IMR-90 (cell line): ENCODE data around the gene CCR5. TPM values are rescaled to one million over a fixed set of nuclear protein-coding genes. Genes with fewer than 3 reads are reported as not detected.

Experiments
- ATAC-seq: fragments of 200-7000 bp; cut with Tn5 transposase; 2 replicates; pipeline ENCODE4 v1.9.1; 2020; ENCODE audit warnings: low read depth, mild to moderate bottlenecking, moderate library complexity
- BruUV-seq: library from RNA; stranded (reverse); fragments of 400-500 nt; replicated peaks from 2 replicates; lab custom pipeline; 2021; lab: Mats Ljungman, UMichigan
- CTCF ChIA-PET: fragments of 300-600 bp; formaldehyde crosslinking; extraction: SDS; loops from one replicate; lab custom pipeline; 2021; ENCODE audit warnings: antibody characterized with exemption; lab: Yijun Ruan, JAX
- POLR2A ChIA-PET: fragments of 300-600 bp; sonication (Branson Sonifier 250); formaldehyde crosslinking; loops from one replicate; lab custom pipeline; 2022; ENCODE audit warnings: antibody characterized with exemption; ENCODE audit not compliant: unreplicated experiment; lab: Charles Lee
- DNase-seq: peaks from one replicate; pipeline ENCODE4 v3.0.0; 2013
- H2AFZ ChIP-seq: replicated peaks from 2 replicates; pipeline ENCODE3; 2013; ENCODE audit warnings: low read length, mild to moderate bottlenecking; ENCODE audit not compliant: poor library complexity
- H2AK5ac ChIP-seq: 2 replicates; pipeline ENCODE4 v1.6.1; 2013; ENCODE audit warnings: low read depth, low read length, inconsistent platforms
- H2AK9ac ChIP-seq: replicated peaks from 2 replicates; pipeline ENCODE3; 2013; ENCODE audit warnings: mild to moderate bottlenecking, low read depth, low read length, moderate library complexity; ENCODE audit not compliant: poor library complexity
- H2BK120ac ChIP-seq: 2 replicates; pipeline ENCODE4 v1.6.1; 2013; ENCODE audit warnings: low read depth, low read length, inconsistent platforms
- H2BK15ac ChIP-seq: 3 replicates; pipeline ENCODE4 v1.6.1; 2013; ENCODE audit warnings: low read depth, low read length, inconsistent platforms
- H2BK20ac ChIP-seq: 2 replicates; pipeline ENCODE4 v1.6.1; 2013; ENCODE audit warnings: low read depth, mild to moderate bottlenecking, inconsistent platforms, low read length, moderate library complexity
- H2BK5ac ChIP-seq: 2 replicates; pipeline ENCODE4 v1.6.1; 2013; ENCODE audit warnings: mild to moderate bottlenecking, low read depth, low read length, inconsistent platforms; ENCODE audit not compliant: poor library complexity, severe bottlenecking
- H3K14ac ChIP-seq: replicated peaks from 2 replicates; pipeline ENCODE4 v1.6.1; 2013; ENCODE audit warnings: low read depth, low read length, inconsistent platforms
- H3K18ac ChIP-seq: 2 replicates; pipeline ENCODE4 v1.6.1; 2013; ENCODE audit warnings: low read depth, low read length, control low read depth
- H3K23ac ChIP-seq: 2 replicates; pipeline ENCODE4 v1.6.1; 2013; ENCODE audit warnings: low read depth, low read length, inconsistent platforms
- H3K27ac ChIP-seq: 2 replicates; pipeline ENCODE4 v1.5.1; 2013; ENCODE audit warnings: mild to moderate bottlenecking, control low read depth, low read length; ENCODE audit not compliant: insufficient read depth
- H3K27me3 ChIP-seq: 2 replicates; pipeline ENCODE4 v1.6.1; 2013; ENCODE audit warnings: low read length; ENCODE audit not compliant: control insufficient read depth, insufficient read depth
- H3K36me3 ChIP-seq: 2 replicates; pipeline ENCODE4 v1.6.1; 2013; ENCODE audit warnings: low read length, mixed read lengths; ENCODE audit not compliant: control insufficient read depth, insufficient read depth
- H3K4ac ChIP-seq: 2 replicates; pipeline ENCODE4 v1.6.1; 2013; ENCODE audit warnings: low read depth, low read length, inconsistent platforms
- H3K4me1 ChIP-seq: 2 replicates; pipeline ENCODE4 v1.6.1; 2013; ENCODE audit warnings: low read length, mixed read lengths; ENCODE audit not compliant: control insufficient read depth, insufficient read depth
- H3K4me2 ChIP-seq: 2 replicates; pipeline ENCODE4 v1.6.1; 2013; ENCODE audit warnings: low read depth, mild to moderate bottlenecking, control low read depth, low read length, moderate library complexity
- H3K4me3 ChIP-seq: 2 replicates; pipeline ENCODE4 v1.5.1; 2013; ENCODE audit warnings: low read depth, mild to moderate bottlenecking, control low read depth, low read length, moderate library complexity; ENCODE audit not compliant: insufficient read depth
- H3K56ac ChIP-seq: 2 replicates; pipeline ENCODE4 v1.6.1; 2013; ENCODE audit warnings: low read length, inconsistent platforms; ENCODE audit not compliant: insufficient read depth; ENCODE audit errors: extremely low read depth
- H3K79me1 ChIP-seq, 2 experiments: 2 replicates each; pipeline ENCODE4 v1.6.1; 2013; ENCODE audit warnings: low read length in 2 of 2, inconsistent platforms in 1 of 2, low read depth in 1 of 2
- H3K9ac ChIP-seq: 2 replicates; pipeline ENCODE4 v1.6.1; 2013; ENCODE audit warnings: low read depth, low read length, control low read depth
- H3K9me1 ChIP-seq: 2 replicates; pipeline ENCODE4 v1.6.1; 2013; ENCODE audit warnings: low read length, inconsistent platforms; ENCODE audit not compliant: insufficient read depth
- H3K9me3 ChIP-seq: 2 replicates; pipeline ENCODE4 v1.6.1; 2013; ENCODE audit warnings: low read length; ENCODE audit not compliant: control insufficient read depth, insufficient read depth
- H4K20me1 ChIP-seq: 2 replicates; pipeline ENCODE4 v1.6.1; 2013; ENCODE audit warnings: low read length, inconsistent platforms; ENCODE audit not compliant: insufficient read depth
- H4K5ac ChIP-seq: 2 replicates; pipeline ENCODE4 v1.6.1; 2013; ENCODE audit warnings: mild to moderate bottlenecking, low read depth, low read length, control low read depth
- H4K8ac ChIP-seq, 2 experiments: 2 replicates each; pipeline ENCODE4 v1.6.1; 2013; ENCODE audit warnings: low read depth in 2 of 2, low read length in 2 of 2, control low read depth in 1 of 2, inconsistent platforms in 1 of 2
- H4K91ac ChIP-seq: 2 replicates; pipeline ENCODE4 v1.6.1; 2013; ENCODE audit warnings: low read depth, low read length, inconsistent platforms; ENCODE audit not compliant: insufficient read depth
- BHLHE40 ChIP-seq: fragments of 150-350 bp; IDR thresholded peaks from 2 replicates; pipeline ENCODE4 v1.6.1; 2016; ENCODE audit warnings: mild to moderate bottlenecking, low read depth, low read length
- CEBPB ChIP-seq: IDR thresholded peaks from 2 replicates; pipeline ENCODE4 v1.6.1; 2012; ENCODE audit warnings: low read depth, low read length, improper control_type of control experiment
- CHD1 ChIP-seq: IDR thresholded peaks from 2 replicates; pipeline ENCODE4 v1.6.1; 2012; ENCODE audit warnings: low read depth, low read length, improper control_type of control experiment
- MAFK ChIP-seq: IDR thresholded peaks from 2 replicates; pipeline ENCODE4 v1.6.1; 2012; ENCODE audit warnings: low read depth, low read length, improper control_type of control experiment
- MXI1 ChIP-seq: IDR thresholded peaks from 2 replicates; pipeline ENCODE4 v1.6.1; 2012; ENCODE audit warnings: low read depth, mild to moderate bottlenecking, low read length, moderate library complexity, borderline replicate concordance
- NFE2L2 ChIP-seq: fragments of 150-350 bp; IDR thresholded peaks from 2 replicates; pipeline ENCODE4 v1.6.1; 2016; ENCODE audit warnings: low read depth, mild to moderate bottlenecking, low read length
- RAD21 ChIP-seq: IDR thresholded peaks from 2 replicates; pipeline ENCODE4 v1.6.1; 2012; ENCODE audit warnings: low read length, improper control_type of control experiment
- RCOR1 ChIP-seq: IDR thresholded peaks from 2 replicates; pipeline ENCODE4 v1.6.1; 2012; ENCODE audit warnings: mild to moderate bottlenecking, low read length, improper control_type of control experiment; ENCODE audit not compliant: insufficient replicate concordance
- RFX5 ChIP-seq: IDR thresholded peaks from 2 replicates; pipeline ENCODE4 v1.8.0; 2012; ENCODE audit warnings: low read depth, mild to moderate bottlenecking, low read length, moderate library complexity
- SMC3 ChIP-seq: fragments of 150-350 bp; IDR thresholded peaks from 2 replicates; pipeline ENCODE4 v1.6.1; 2016; ENCODE audit warnings: low read depth, mild to moderate bottlenecking, antibody characterized with exemption, low read length, moderate library complexity
- USF2 ChIP-seq: fragments of 150-350 bp; IDR thresholded peaks from 2 replicates; pipeline ENCODE4 v1.6.1; 2017; ENCODE audit warnings: mild to moderate bottlenecking, antibody characterized with exemption, low read length, low read depth
- WGBS, 2 experiments: methylation state at CpG; one replicate each; pipeline versions ENCODE4 v1.1.5 to v1.1.7; 2013; ENCODE audit warnings: missing lambda C conversion rate in 2 of 2; ENCODE audit not compliant: insufficient read length in 1 of 2; ENCODE audit errors: extremely low coverage in 2 of 2; 5-methylcytosine and 5-hydroxymethylcytosine counted together
- dilution Hi-C: fragments of 300-500 bp; cut with HindIII; formaldehyde crosslinking; loops from one replicate; pipeline ENCODE4 v1.14.3; 2018; ENCODE audit warnings: low sequenced_read_pairs; ENCODE audit not compliant: unreplicated experiment
- in situ Hi-C: fragments of 300-500 bp; cut with MboI; formaldehyde crosslinking; loops from 3 replicates; pipeline ENCODE4 v1.14.3; 2019; ENCODE audit warnings: low sequenced_read_pairs, inconsistent platforms, mixed read lengths
- intact Hi-C: fragments of 100-400 bp; cut with micrococcal nuclease; formaldehyde crosslinking; loops from 2 replicates; pipeline ENCODE4 v1.10.0; 2022
- polyA plus RNA-seq, 3 experiments: library from polyadenylated mRNA; depleted of rRNA; stranded (reverse); fragments of >200 nt; gene quantifications; 2 replicates each; pipeline ENCODE4 v1.2.3, GENCODE V29; 2012; ENCODE audit warnings: low replicate concordance in 1 of 3
- total RNA-seq: library from RNA; depleted of rRNA; stranded (reverse); fragments of >200 nt; gene quantifications from 2 replicates; pipeline ENCODE4 v1.2.3, GENCODE V29; 2012
- TF ChIP-seq, protein P1 (sequence below): conservative IDR thresholded peaks from 2 replicates; pipeline ENCODE4 v1.5.1; 2012; ENCODE audit warnings: mild to moderate bottlenecking, low read depth, low read length, improper control_type of control experiment

Gene CCR5
- total and polyA plus RNA-seq, 2 of the 4 experiments (the other 2 are of a cell fraction), result not detected

- H3K4me3 ChIP-seq, result no peak overlapping the region
- no peaks in the 10 kb centered on the region for H3K4me1 ChIP-seq
- H3K36me3 ChIP-seq, result no peaks in the 10 kb centered on the region
- POLR2A ChIA-PET, result no interaction called here
- H2BK20ac ChIP-seq, result no peak overlapping the region
- H3K9me3 ChIP-seq, result no peaks in the 10 kb centered on the region
- no peak overlapping the region for H2BK15ac ChIP-seq
- no peak overlapping the region for H3K18ac ChIP-seq
- H4K8ac ChIP-seq, result no peak overlapping the region
- CTCF ChIA-PET, result interaction anchor here (0.9 to 1.4 kb wide), 2 partner anchors 9 to 65 kb away, joined by 3 to 4 read pairs; no protein-coding TSS in a partner anchor
- no peak overlapping the region for H2AK9ac ChIP-seq
- no peak overlapping the region for H3K4me2 ChIP-seq
- no TSS peak for BruUV-seq
- H2BK120ac ChIP-seq, result no peak overlapping the region
- no peak overlapping the region for H3K27ac ChIP-seq
- peaks cover 46% of the 10 kb centered on the region for H3K27me3 ChIP-seq
- in situ Hi-C loops (loop anchor here (10.0 kb wide), 2 partner anchors 285 to 425 kb away; partner anchors contain the start of gene CXCR6), dilution Hi-C loops (no loop called here), intact Hi-C loops (loop anchor here (5.0 kb wide), 1 partner anchor 162 kb away; the partner anchor contains the start of gene CCR1)
- no peak overlapping the region for H3K23ac ChIP-seq
- WGBS, 2 experiments, result no CpG with 5 or more reads among the region's 6 CpGs
- H3K4ac ChIP-seq, result no peak overlapping the region
- no peak overlapping the region for H3K9ac ChIP-seq
- H3K79me1 ChIP-seq, result no peaks in the 10 kb centered on the region
- no peaks in the 10 kb centered on the region for H3K9me1 ChIP-seq
- no peak overlapping the region for H3K14ac ChIP-seq
- no peaks in the 10 kb centered on the region for H4K20me1 ChIP-seq
- DNase-seq (no peak), ATAC-seq (no peak)
- no peak for TF ChIP-seq BHLHE40
- TF ChIP-seq, protein P1, sequence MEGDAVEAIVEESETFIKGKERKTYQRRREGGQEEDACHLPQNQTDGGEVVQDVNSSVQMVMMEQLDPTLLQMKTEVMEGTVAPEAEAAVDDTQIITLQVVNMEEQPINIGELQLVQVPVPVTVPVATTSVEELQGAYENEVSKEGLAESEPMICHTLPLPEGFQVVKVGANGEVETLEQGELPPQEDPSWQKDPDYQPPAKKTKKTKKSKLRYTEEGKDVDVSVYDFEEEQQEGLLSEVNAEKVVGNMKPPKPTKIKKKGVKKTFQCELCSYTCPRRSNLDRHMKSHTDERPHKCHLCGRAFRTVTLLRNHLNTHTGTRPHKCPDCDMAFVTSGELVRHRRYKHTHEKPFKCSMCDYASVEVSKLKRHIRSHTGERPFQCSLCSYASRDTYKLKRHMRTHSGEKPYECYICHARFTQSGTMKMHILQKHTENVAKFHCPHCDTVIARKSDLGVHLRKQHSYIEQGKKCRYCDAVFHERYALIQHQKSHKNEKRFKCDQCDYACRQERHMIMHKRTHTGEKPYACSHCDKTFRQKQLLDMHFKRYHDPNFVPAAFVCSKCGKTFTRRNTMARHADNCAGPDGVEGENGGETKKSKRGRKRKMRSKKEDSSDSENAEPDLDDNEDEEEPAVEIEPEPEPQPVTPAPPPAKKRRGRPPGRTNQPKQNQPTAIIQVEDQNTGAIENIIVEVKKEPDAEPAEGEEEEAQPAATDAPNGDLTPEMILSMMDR, result no peak
- TF ChIP-seq CHD1, result no peak
- no peak for TF ChIP-seq RFX5
- no peak for TF ChIP-seq RAD21
- TF ChIP-seq NFE2L2, result no peak
- no peak for TF ChIP-seq CEBPB
- TF ChIP-seq USF2, result no peak
- TF ChIP-seq SMC3, result no peak
- no peak for TF ChIP-seq MXI1
- TF ChIP-seq MAFK, result no peak
- TF ChIP-seq RCOR1, result no peak
- H2AK5ac ChIP-seq, result no peak overlapping the region
- H3K56ac ChIP-seq, result no peak overlapping the region
- no peak overlapping the region for H4K5ac ChIP-seq
- H4K91ac ChIP-seq, result no peak overlapping the region
- no peak overlapping the region for H2BK5ac ChIP-seq
- H2AFZ ChIP-seq, result no peak overlapping the region
Measured at GRCh38 chr3:46369675-46370132, 1.0 kb upstream of the CCR5 start.
